ENCODE measurements around the gene CDH20. TPM values are rescaled to one million over a fixed set of nuclear protein-coding genes. Genes with fewer than 3 reads are reported as not detected.

The CDH20 gene
- total RNA-seq, result 1.3 TPM in 1 of 2 replicates, not detected in the other

DNA sequence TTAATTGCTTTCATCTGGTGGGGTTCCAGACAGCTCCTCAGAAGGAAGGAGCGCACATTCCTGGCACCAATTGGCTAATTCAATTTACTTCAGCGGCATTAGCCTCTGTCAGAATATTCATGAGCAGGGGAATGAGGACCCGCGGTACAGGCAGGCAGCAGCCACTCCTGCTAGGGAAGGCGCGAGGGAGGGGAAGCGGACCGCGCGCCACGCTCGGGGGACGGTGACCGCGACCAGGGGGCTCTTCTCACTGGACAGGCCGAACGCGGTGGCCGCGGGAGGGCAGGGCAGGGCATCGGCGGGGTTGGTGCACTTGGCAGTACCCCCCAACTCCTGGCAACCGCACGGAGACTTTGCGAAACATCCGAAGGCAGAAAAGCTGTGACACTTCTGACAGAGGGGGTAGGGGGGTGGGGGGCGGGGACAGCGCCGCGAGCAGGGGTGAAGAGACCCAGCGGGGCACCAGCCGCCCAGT is at the start of gene CDH20:
CDH20 (plus strand) TSS at position 160 of the 475 bp plus-strand sequence.

